Measurements from ENCODE around the gene PANK4. TPM values are rescaled to one million over a fixed set of nuclear protein-coding genes. Genes with fewer than 3 reads are reported as not detected.

The PANK4 gene
- total and polyA plus RNA-seq, 10 of the 15 experiments (the other 5 are each of a cell fraction or from before 2014, with no cell fraction given): 0.35 to 38.0 (median 18.6) TPM

GRCh38 chr1:2535455-2535854 is 9.1 kb upstream of the PANK4 start:
- in situ Hi-C loops (cut with MboI): no loop called here
- Histone ChIP-seq H3K27me3 (replicated peaks in 1 of 2; ENCODE audit: control insufficient read depth in 2 of 2, insufficient read depth in 2 of 2, low read length in 1 of 2) (peaks cover 6 to 10% of the 10 kb centered on the region in 2 experiments), H4K20me1 (ENCODE audit: control insufficient read depth, insufficient read depth) (no peaks in the 10 kb centered on the region), H3K4me2 (ENCODE audit: control insufficient read depth, insufficient read depth) (no peak overlapping the region), H3K4me1 (ENCODE audit: control insufficient read depth, insufficient read depth, low read length) (no peaks in the 10 kb centered on the region), H3K9ac (ENCODE audit: control insufficient read depth, insufficient read depth, low read length) (no peak overlapping the region), H3K36me3 (ENCODE audit: control insufficient read depth in 2 of 2, insufficient read depth in 2 of 2, low read length in 1 of 2) (no peaks in the 10 kb centered on the region), H3K79me2 (ENCODE audit: control insufficient read depth, insufficient read depth, low read length) (no peaks in the 10 kb centered on the region), H2AFZ (ENCODE audit: control insufficient read depth, low read depth, low read length) (no peak overlapping the region), H3K27ac (ENCODE audit: control insufficient read depth, insufficient read depth) (no peak overlapping the region), H3K9me3 (replicated peaks; ENCODE audit: control insufficient read depth, insufficient read depth, low read length) (no peaks in the 10 kb centered on the region), H3K4me3 (no peak overlapping the region)
- intact Hi-C loops (cut with micrococcal nuclease; ENCODE audit: unreplicated experiment): no loop called here
- ChIA-PET CTCF (no interaction called here), SMC1A (ENCODE audit: uncharacterized antibody, unreplicated experiment) (no interaction called here), RAD21 (ENCODE audit: unreplicated experiment) (no interaction called here), POLR2A (no interaction called here)
- BruUV-seq (replicated peaks): no TSS peak
- WGBS (ENCODE audit: insufficient coverage, insufficient replicate concordance, low lambda C conversion rate, missing lambda C conversion rate): 73% methylated on average over 15 of the region's 27 CpGs
- DNase-seq (ENCODE audit: low read depth, low spot score) (no peak), FAIRE-seq (no peak), ATAC-seq (no peak)
- no peak for TF ChIP-seq WRNIP1 (IDR thresholded peaks at IDR 0.05; ENCODE audit: borderline replicate concordance, low read depth, low read length)
- no peak for TF ChIP-seq HDAC2 (IDR thresholded peaks at IDR 0.05)
- TF ChIP-seq ASH2L (IDR thresholded peaks at IDR 0.05; ENCODE audit: borderline replicate concordance, low read depth): no peak
- no peak for TF ChIP-seq TARDBP (IDR thresholded peaks at IDR 0.05; ENCODE audit: borderline replicate concordance)
- TF ChIP-seq PRDM15 (CRISPR knock-in tag; IDR thresholded peaks at IDR 0.05): no peak
- TF ChIP-seq SMC3 (IDR thresholded peaks at IDR 0.05; ENCODE audit: borderline replicate concordance, low read length): no peak
- TF ChIP-seq ZNF687 (IDR thresholded peaks at IDR 0.05): no peak
- no peak for TF ChIP-seq MYC (IDR thresholded peaks at IDR 0.05; ENCODE audit: insufficient read depth, insufficient read length, insufficient replicate concordance, low read length, severe bottlenecking)
- no peak for TF ChIP-seq EP300 (IDR thresholded peaks at IDR 0.05; ENCODE audit: borderline replicate concordance in 1 of 2, control insufficient read depth in 1 of 2, low read depth in 2 of 2, low read length in 2 of 2)
- TF ChIP-seq KDM1A (IDR thresholded peaks at IDR 0.05; ENCODE audit: borderline replicate concordance): no peak
- no peak for TF ChIP-seq PKNOX1 (IDR thresholded peaks at IDR 0.05)
- TF ChIP-seq NBN (IDR thresholded peaks at IDR 0.05): no peak
- TF ChIP-seq PAX8 (IDR thresholded peaks at IDR 0.05): no peak

Data from GM12878 (cell line).